Adrenal gland (tissue), 12 donors: Measurements from ENCODE around the gene INHBB. TPM values are rescaled to one million over a fixed set of nuclear protein-coding genes. Genes with fewer than 3 reads are reported as not detected.

Experiments
- DNase-seq, 7 donors: peaks; one replicate each; pipeline ENCODE4 v3.0.0-alpha.2; 2019 to 2020
- H3K27ac ChIP-seq, 5 donors: fragments of 200-600 bp; sonication (generic) in 4 of 5; 1 replicate in 3 of 5; 2 replicates in 2 of 5; pipeline versions ENCODE4 v1.5.1 to v1.8.0; 2016 to 2020; ENCODE audit warnings: mild to moderate bottlenecking in 1 of 5
- H3K27me3 ChIP-seq: fragments of 200-600 bp; 2 replicates; pipeline ENCODE4 v1.8.0; 2021
- H3K36me3 ChIP-seq, 2 donors: fragments of 200-600 bp; replicated peaks in 1 of 2; 1 replicate in 1 of 2; 2 replicates in 1 of 2; pipeline versions ENCODE4 v1.5.1 to v1.8.0; 2018 to 2022
- H3K4me1 ChIP-seq, 2 donors: fragments of 200-600 bp; replicated peaks in 1 of 2; 1 replicate in 1 of 2; 2 replicates in 1 of 2; pipeline versions ENCODE4 v1.5.1 to v1.8.0; 2018 to 2021
- H3K4me3 ChIP-seq, 4 donors: fragments of 200-600 bp; sonication (generic) in 3 of 4; one replicate each; pipeline ENCODE4 v1.5.1; 2016 to 2018
- H3K9me3 ChIP-seq, 3 donors: fragments of 200-600 bp; sonication (generic) in 1 of 3; replicated peaks in 1 of 3; 1 replicate in 2 of 3; 2 replicates in 1 of 3; pipeline versions ENCODE4 v1.5.1 to v1.8.0; 2016 to 2021
- POLR2A ChIP-seq, 2 donors: fragments of 450-650 bp; IDR thresholded peaks; one replicate each; pipeline ENCODE4 v1.6.1; 2017; ENCODE audit warnings: antibody characterized with exemption in 2 of 2, mild to moderate bottlenecking in 2 of 2, moderate library complexity in 1 of 2
- WGBS, 4 donors: extraction: QIAGEN DNeasy Blood & Tissue Kit in 2 of 4; methylation state at CpG; one replicate each; pipeline versions ENCODE4 v1.1.5 to v1.1.7; 2013 to 2017; 5-methylcytosine and 5-hydroxymethylcytosine counted together
- intact Hi-C, 2 donors: fragments of 100-400 bp; cut with DNase I; formaldehyde crosslinking; loops; one replicate each; pipeline versions ENCODE4 v1.14.1 to v1.15.0; 2022 to 2023
- polyA plus RNA-seq, 3 donors: library from polyadenylated mRNA; stranded (reverse); fragments of 200-250 nt in 2 of 3; fragments of 350-450 nt in 1 of 3; fragmentation: Illumina TruSeq in 1 of 3; extraction: RNeasy Lipid Tissue Mini Kit (QIAGEN cat#74804) in 1 of 3; gene quantifications; one replicate each; pipeline ENCODE4 v1.2.3, GENCODE V29; 2013 to 2014
- total RNA-seq, 9 donors: library from RNA; depleted of rRNA in 4 of 9; stranded (reverse); fragments of >200 nt in 4 of 9; fragments of 120-200 nt in 1 of 9; fragmentation: NEBNext Ultra II Directional in 1 of 9; extraction: Animal tissue kit (Norgen Biotek cat#: 25700) in 1 of 9; gene quantifications; one replicate each; pipeline versions ENCODE4 v1.1.0 to v1.2.4, GENCODE V29; 2013 to 2023
- TF ChIP-seq, protein P1 (sequence below), 6 experiments: fragments of 450-650 bp in 4 of 6; fragments of 200-600 bp in 2 of 6; sonication (generic) in 1 of 6; IDR thresholded peaks; 1 replicate in 5 of 6; 2 replicates in 1 of 6; pipeline versions ENCODE4 v1.5.1 to v1.8.0; 2016 to 2021; ENCODE audit warnings: antibody characterized with exemption in 6 of 6, mild to moderate bottlenecking in 2 of 6, moderate library complexity in 1 of 6
- donor health status: healthy with polysubstance abuse.
- donor health status: Bipolar disorder and iron deficiency.
- donor health status: DM: yes; HTN: yes; CAD: no.
- donor health status: DM: no; HTN: no; CAD: no.
- donor health status: DM: no; HTN: no; CAD: no.
- donor health status: DM: yes; HTN: yes; CAD: no.

The INHBB gene
- total and polyA plus RNA-seq, 12 donors, result 0.28 to 9.1 (median 6.8) TPM

DNA sequence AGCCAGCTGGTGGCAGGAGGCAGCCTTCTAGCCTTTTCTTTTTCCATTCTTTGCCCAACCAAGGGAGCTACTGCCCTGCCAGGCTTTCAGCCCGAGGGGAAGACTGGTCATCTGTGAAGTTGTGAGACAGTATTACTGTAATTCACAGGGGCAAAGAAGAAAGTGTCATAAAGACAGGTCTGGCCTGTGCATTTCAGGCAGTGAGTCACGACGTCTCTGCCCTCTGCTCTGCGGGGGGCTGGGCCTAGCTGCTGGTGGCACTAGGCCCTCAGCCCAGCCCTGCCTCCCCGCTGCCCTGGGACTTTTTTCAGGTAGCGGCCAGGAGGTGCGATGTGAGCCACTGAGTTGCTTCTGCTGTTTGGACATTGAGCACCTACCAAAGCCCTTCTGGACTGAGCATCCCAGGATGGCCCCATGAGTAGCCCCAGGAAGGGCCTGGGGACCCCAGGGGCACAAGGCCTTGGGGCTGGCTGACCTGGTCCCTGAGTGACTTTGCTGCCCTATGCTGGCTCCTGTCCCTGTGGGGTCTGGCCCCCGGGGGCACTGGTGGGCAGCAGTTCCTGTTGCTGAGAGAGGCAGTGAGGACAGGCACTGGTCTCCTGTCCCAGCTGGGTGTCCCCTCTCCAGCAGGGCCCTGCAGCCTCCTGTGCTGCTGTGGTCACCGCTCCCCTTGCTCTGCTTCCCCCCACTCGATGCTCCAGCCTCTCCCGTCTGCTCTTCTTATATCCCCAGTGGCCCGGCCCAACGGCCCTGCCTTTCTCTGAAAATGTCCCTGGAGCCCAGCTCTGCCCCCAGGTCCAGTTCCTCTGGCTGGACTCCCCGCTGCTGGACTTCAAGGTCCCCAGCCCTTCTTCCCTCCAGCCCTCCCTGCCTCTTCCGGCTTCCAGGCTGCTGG, 7.0 kb downstream of the INHBB start:
- TF ChIP-seq, protein P1, sequence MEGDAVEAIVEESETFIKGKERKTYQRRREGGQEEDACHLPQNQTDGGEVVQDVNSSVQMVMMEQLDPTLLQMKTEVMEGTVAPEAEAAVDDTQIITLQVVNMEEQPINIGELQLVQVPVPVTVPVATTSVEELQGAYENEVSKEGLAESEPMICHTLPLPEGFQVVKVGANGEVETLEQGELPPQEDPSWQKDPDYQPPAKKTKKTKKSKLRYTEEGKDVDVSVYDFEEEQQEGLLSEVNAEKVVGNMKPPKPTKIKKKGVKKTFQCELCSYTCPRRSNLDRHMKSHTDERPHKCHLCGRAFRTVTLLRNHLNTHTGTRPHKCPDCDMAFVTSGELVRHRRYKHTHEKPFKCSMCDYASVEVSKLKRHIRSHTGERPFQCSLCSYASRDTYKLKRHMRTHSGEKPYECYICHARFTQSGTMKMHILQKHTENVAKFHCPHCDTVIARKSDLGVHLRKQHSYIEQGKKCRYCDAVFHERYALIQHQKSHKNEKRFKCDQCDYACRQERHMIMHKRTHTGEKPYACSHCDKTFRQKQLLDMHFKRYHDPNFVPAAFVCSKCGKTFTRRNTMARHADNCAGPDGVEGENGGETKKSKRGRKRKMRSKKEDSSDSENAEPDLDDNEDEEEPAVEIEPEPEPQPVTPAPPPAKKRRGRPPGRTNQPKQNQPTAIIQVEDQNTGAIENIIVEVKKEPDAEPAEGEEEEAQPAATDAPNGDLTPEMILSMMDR (IDR thresholded peaks at IDR 0.05), result no peak
- TF ChIP-seq POLR2A (IDR thresholded peaks at IDR 0.05), result no peak
- intact Hi-C loops, result no loop called here
- H3K9me3 ChIP-seq, result no peaks in the 10 kb centered on the region
- no peaks in the 10 kb centered on the region for H3K4me1 ChIP-seq
- DNase-seq, result no peak
- H3K36me3 ChIP-seq, result no peaks in the 10 kb centered on the region
- WGBS, 4 donors, result 78 to 89% (median 87%) methylated on average over 12 to 15 of the region's 15 CpGs
- no peaks in the 10 kb centered on the region for H3K27me3 ChIP-seq
- no peak overlapping the region for H3K27ac ChIP-seq
- H3K4me3 ChIP-seq, result no peak overlapping the region

DNA sequence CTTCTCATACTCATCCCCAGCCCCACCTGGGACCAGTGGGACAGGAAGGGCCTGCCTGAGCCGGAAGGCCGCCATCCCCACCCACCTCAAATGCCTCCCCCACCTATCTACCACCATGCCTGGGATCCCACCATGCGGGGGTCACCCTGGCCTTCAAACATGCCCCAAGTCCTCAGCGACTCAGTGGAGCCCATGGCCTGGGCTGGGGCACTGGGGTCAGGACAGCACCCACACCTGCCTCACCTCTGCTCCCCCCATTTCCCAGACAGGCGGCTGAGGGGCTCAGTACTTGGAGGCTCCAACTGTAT, 7.6 kb downstream of the INHBB start:
- intact Hi-C loops, result no loop called here
- Histone ChIP-seq H3K4me3 (no peak overlapping the region), H3K27ac (no peak overlapping the region), H3K27me3 (no peaks in the 10 kb centered on the region), H3K4me1 (no peaks in the 10 kb centered on the region), H3K9me3 (no peaks in the 10 kb centered on the region), H3K36me3 (no peaks in the 10 kb centered on the region)
- TF ChIP-seq, protein P1 (IDR thresholded peaks at IDR 0.05), result no peak
- TF ChIP-seq POLR2A (IDR thresholded peaks at IDR 0.05), result no peak
- 93 to 97% (median 96%) methylated on average over 4 to 5 of the region's 5 CpGs for WGBS, 4 donors
- DNase-seq, result no peak

DNA sequence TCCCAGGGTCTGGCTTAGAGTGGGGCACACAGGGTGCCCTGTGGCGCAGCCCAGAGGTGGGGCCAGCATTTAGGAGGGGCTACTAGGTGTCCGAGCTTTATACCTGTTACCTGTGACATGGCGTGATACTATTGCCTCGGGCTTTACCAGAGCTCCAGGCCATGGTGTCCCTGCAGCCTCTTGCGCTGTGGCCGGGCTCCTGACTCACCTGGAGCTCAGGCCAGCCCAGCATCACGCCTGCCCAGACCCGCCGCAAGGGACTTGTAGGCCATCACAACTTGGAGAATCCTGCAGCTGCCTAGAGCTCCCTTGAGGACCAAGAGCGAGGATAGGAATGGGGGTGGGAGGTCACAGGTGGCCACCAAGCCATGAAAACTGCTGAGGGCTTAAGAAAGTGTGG, 8.0 kb downstream of the INHBB start:
- no peaks in the 10 kb centered on the region for H3K9me3 ChIP-seq
- no peak overlapping the region for H3K27ac ChIP-seq
- intact Hi-C loops, result no loop called here
- TF ChIP-seq, protein P1 (IDR thresholded peaks at IDR 0.05), result no peak
- TF ChIP-seq POLR2A (IDR thresholded peaks at IDR 0.05), result no peak
- no peaks in the 10 kb centered on the region for H3K4me1 ChIP-seq
- H3K4me3 ChIP-seq, result no peak overlapping the region
- WGBS, 4 donors, result 91 to 97% (median 93%) methylated on average over 5 to 10 of the region's 10 CpGs
- H3K27me3 ChIP-seq, result no peaks in the 10 kb centered on the region
- no peaks in the 10 kb centered on the region for H3K36me3 ChIP-seq
- DNase-seq, result no peak

DNA sequence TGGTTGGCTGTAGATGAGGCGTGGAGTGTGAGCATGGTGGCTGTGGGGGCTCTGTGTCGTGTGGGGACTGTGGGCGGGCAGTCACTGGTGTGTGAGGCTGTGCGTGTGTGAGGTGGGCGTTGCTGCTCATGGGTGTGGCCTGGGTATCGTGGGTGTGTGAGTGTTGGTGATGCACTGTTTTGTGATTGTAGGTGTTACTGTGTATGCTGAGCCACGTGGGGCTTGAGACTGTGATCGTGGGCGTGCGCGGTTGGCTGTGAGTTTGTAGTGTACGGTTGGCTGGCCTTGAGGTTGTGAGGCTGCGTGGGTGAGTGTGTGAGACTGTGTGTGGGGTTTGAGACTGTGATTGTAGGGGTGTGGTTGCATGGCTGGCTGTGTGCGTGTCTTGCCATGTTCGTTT, 8.5 kb downstream of the INHBB start:
- Histone ChIP-seq H3K27me3 (no peaks in the 10 kb centered on the region), H3K4me1 (no peaks in the 10 kb centered on the region), H3K4me3 (no peak overlapping the region), H3K27ac (no peak overlapping the region), H3K36me3 (no peaks in the 10 kb centered on the region), H3K9me3 (no peaks in the 10 kb centered on the region)
- TF ChIP-seq, protein P1 (IDR thresholded peaks at IDR 0.05), result no peak
- no peak for TF ChIP-seq POLR2A (IDR thresholded peaks at IDR 0.05)
- intact Hi-C loops, result no loop called here
- 69 to 83% (median 81%) methylated on average over 15 of the region's 15 CpGs for WGBS, 4 donors
- DNase-seq, result no peak
